Retinal pigment epithelial cell (primary cell): Measurements from ENCODE around the gene ARHGAP10.
"Not testable (repeated sequence)": the region's sequence is repeated elsewhere in the genome, so short reads cannot be mapped to it uniquely, and the experiment has no call there.

Source experiments
- DNase-seq: peaks from one replicate; pipeline ENCODE4 v3.0.0-alpha.2; 2010; ENCODE audit warnings: low read depth
- H3K4me3 ChIP-seq: 2 replicates; pipeline ENCODE4 v1.5.1; 2011; ENCODE audit warnings: mild to moderate bottlenecking, low read length, control low read depth, moderate library complexity
- CTCF ChIP-seq: conservative IDR thresholded peaks from 2 replicates; pipeline ENCODE4 v1.5.1; 2011; ENCODE audit warnings: low read depth, low read length, control low read depth, inconsistent platforms

Gene ARHGAP10

GRCh38 chr4:147880511-147880910 lies 148.6 kb downstream of the ARHGAP10 start:
- no peak for TF ChIP-seq CTCF
- no peak for DNase-seq
- no peak overlapping the region for H3K4me3 ChIP-seq

GRCh38 chr4:147884536-147884935 lies 152.6 kb downstream of the ARHGAP10 start:
- TF ChIP-seq CTCF, result no peak
- DNase-seq, result no peak
- H3K4me3 ChIP-seq, result no peak overlapping the region

- not testable (repeated sequence) for H3K4me3 ChIP-seq, DNase-seq
These were observed 153.3 kb downstream of the ARHGAP10 start for GRCh38 chr4:147885216-147885615.

DNA sequence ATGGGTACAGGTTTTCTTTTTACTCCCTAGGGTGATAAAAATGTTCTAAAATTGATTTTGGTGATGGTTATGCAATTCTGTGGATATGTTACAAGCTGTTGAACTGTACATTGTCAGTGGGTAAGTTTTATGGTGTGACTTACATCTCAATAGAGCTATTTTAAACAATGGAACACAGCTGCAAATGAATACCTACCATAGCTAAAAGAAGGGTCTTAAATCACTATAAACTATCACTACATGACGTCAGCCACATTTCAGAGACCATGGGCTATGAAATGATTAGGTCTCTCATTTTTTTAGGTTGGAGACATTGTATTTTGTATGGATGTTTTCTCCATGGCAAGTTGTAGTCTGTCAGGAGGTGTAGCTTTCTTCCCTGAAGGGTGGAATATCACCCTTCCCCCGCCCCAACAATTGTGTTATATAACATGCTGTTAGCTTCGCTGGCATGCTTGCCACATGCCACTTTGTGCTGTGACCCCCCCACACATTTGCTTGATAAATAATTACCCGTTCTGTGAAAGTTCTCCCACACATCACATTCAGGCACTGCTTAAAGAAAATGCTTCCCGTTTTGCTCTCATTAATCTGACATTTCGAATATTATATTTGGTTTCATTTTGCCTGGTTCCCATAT lies 159.7 kb downstream of the ARHGAP10 start:
- TF ChIP-seq CTCF, result no peak
- DNase-seq, result no peak

GRCh38 chr4:147899512-147899911 lies 167.6 kb downstream of the ARHGAP10 start:
- H3K4me3 ChIP-seq, result no peak overlapping the region
- no peak for TF ChIP-seq CTCF
- no peak for DNase-seq

More for the DNA sequence above, 159.7 kb downstream of the ARHGAP10 start:
- no peak overlapping the region for H3K4me3 ChIP-seq

DNA sequence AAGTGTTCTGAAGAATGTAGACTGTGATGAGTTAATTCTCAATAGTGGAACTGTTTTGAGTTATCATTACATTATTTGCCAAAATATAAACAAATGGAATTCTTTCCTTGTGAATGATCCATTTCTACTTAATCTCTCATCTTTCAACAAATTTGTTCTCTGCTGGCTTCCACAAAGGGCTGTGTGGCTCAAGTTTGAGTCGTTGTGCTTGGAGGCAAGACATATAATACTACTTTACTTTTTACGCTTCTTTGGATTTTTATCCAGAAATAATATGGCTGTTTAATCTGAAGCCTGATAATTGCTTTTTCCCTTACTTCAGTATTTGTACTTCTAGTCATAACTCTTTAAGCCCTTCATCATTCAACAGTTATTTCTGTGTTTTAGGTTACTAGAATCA lies 169.5 kb downstream of the ARHGAP10 start:
- H3K4me3 ChIP-seq, result no peak overlapping the region
- no peak for DNase-seq
- TF ChIP-seq CTCF, result no peak

- no peak for DNase-seq
- H3K4me3 ChIP-seq, result no peak overlapping the region
- TF ChIP-seq CTCF, result no peak
These were observed 170.0 kb downstream of the ARHGAP10 start for GRCh38 chr4:147901916-147902315.
